HG02852 (cell line): ENCODE results near the gene LZIC.

ENCODE experiments used
- ATAC-seq: cut with Tn5 transposase; IDR thresholded peaks from one replicate; pipeline ENCODE4 v1.9.1; 2021; ENCODE audit warnings: mild to moderate bottlenecking, moderate library complexity; ENCODE audit not compliant: unreplicated experiment

Gene LZIC

DNA sequence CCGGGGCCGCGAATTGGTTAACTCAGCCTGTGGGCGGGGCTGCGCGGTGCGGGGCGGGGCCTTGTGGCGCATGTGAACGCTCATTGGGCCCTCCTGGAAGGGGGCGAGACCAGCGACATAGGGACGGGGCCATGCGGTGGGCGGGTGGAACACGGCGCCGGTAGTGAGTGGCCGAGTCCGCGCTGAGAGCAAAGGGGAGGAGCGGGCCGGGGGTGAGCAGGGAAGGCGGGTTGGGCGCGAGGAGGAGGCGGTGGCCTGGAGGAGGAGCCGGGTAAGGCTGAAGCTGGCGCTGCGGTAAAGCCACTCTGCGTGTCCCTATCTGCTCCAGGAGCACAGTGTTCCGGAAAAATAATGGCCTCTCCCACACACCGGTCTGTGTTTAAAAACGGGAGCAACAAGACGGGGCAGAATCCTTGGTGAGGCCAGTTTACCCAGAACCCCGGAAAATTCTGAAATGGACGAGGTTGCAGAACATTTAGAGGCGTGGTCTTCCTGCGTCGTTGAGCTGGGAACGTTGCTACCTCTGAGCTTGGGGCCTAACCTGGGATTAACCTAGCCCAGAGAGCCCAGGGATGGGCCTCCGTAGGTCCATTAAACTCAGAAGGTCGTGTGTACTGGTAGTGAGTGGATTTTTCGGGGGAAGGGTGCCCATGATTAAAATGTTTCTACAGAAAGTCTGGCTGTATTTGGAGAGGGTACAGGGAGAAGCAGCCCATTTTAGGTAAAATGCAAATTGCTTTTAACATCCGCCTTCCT, 32.6 kb downstream of the LZIC start:
- peak; percentile 94 for ATAC-seq

DNA sequence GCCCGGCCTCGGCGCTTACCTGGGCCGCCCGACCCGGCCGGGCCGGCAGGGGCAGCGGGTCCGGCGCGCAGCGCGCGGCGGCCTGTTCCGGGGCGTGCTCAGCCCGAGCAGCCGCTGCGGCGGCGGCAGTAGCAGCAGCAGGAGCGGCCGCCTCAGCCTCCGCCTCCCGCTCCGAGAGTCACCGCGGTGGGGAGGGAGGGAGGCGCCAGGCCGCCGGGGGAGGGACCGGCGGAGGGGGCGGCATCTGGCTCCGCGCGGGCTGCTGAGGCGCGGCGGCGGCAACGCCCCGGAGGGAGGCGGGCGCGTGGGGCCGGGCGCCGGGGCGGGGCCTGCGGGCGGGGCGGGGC, 33.1 kb downstream of the LZIC start, which contains the start of gene CTNNBIP1:
CTNNBIP1 (minus strand) TSS at position 194 of the 347 bp plus-strand sequence. CDS start 38,205 bp downstream, outside the sequence.
- ATAC-seq = peak; percentile 70

GRCh38 chr1:9909234-9910046, 33.8 kb downstream of the LZIC start:
- ATAC-seq = peak; percentile 8

- ATAC-seq = no peak
Measured at GRCh38 chr1:9908871-9909233, 34.3 kb downstream of the LZIC start.

DNA sequence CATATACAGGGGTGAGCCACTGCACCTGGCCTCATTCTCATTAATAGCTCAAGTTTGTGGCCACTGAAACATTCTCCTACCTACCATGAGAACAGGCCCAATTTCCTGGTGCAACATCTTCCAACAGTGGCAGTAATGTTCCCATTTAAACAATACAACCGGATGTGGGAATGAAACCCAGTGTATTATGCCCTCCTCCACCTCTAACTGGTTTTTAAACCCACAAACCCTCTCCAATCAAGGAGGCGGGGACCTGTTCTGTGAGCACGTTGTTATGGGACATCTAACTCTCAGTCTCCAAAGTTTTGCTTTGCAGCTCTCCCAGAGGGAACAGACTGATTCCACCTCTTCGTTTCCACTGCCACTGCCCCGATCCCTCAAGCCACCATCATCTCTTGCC, 35.8 kb downstream of the LZIC start:
- ATAC-seq = no peak

DNA sequence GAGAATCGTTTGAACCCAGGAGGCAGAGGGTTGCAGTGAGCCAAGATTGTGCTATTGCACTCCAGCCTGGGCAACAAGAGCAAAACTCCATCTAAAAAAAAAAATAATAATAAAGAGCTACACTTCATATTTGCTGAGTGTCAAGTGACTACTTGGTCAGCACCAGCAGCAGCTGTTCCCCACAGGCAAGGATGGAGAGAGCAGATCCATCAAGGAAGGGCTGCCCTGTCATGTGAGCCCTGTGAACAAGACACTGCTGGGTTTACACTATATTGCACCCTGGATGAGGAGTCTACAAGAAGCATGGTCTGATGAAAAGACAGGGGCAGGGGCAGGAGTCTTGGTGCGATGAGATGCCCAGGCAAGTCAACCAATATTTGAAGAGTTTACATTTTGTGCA, 36.7 kb downstream of the LZIC start:
- no peak for ATAC-seq

GRCh38 chr1:9905010-9905409, 38.2 kb downstream of the LZIC start:
- no peak for ATAC-seq

GRCh38 chr1:9904596-9904995, 38.6 kb downstream of the LZIC start:
- ATAC-seq = no peak

DNA sequence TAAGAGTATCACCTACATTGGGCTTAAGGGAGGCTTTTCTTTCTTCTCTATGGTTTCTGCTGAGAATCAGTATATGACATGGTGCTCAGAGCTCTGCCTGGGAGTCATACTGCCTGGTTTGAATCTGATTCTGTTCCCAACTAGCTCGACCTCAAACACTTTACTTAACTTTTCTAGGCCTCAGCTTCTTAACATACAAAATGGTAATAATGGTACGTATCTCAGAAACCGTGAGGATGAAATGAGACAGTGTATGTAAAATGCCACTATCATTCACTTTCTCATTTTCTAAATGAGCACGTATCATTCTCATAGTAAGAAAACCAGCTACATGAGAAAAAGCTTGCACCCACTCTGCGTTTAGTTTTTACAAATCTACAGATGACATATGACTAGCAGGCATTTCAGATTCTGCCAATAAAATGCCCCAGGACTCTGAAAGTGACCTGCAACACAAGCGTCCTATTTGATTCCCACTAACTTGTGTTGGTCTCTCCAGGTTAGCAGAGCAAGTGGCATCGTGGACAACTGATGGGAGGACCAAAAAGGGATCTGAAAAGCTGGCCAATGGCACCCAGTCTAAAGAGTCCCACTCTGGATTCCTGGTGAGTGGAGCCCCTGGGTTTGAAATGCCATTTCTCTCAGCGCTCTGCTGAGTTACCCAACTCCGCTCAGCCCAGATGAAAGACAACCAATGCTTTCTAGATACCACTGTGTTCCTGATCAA, 39.2 kb downstream of the LZIC start:
- ATAC-seq = no peak

DNA sequence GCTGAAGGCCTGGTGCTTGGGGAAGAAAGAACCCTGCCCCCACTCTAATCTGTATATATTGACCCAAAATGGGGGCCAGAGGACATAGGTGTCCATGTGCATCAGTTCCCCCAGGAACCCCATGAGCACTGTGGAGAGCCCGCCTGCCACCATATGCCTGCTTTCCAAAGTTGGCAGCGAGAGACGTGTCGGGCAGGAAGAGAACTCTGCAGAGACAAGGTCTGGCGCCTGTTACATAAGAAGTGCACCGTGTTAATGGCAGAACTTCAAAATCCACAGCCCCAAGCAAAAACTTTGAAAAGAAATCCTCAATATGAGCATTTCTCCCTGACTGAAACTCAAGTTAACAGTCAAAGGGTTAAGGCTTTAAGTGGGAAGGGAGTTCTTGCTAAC, 41.1 kb downstream of the LZIC start:
- ATAC-seq = no peak

DNA sequence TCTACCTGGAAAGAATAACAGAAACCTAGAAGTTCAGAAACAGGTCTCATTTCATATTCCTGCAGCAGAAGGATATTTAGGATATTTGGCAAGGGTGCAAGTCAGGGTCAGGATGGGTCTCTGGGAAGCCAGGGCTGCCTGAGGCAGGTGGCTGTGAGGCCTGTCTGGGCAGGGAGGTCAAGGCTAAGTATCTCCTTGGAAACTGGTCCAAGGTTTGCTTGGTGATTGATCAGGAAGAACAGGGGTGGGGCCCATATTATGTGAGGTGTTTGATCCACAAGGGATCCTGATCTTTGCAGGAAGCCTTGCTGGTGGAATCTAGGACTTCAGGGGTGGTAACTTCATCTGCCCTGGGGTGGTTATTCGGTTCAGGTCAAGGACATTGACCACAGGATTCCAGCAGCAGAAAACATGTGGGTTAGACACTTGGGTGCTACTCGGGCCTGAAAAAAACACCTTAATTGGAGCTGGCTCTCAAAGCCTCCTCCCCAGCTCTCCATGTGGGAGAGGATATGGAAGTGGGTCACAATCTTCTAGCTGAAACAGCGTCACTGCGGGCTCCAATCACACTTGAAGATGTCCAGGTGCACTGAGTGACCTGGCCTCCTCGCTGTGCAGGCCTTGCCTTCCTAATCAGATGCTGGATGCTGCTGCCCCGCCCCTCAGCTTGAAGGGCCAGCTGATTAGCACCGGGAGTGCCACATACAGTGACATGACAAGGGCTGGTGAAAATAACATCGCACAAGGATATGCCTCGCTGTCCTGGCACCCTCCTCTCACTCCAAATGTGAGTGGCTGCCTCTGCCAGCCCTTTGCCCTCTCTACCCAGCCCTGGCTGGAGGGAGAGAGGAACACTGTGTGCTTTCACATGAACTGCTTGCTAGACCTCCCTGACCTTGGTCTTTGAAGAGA, 41.8 kb downstream of the LZIC start:
- no peak for ATAC-seq

- no peak for ATAC-seq
Measured at GRCh38 chr1:9900142-9901043, 42.8 kb downstream of the LZIC start.

GRCh38 chr1:9894115-9894514, 49.1 kb downstream of the LZIC start:
- no peak for ATAC-seq

- ATAC-seq = no peak
Measured at GRCh38 chr1:9892563-9893528, 50.3 kb downstream of the LZIC start.

- ATAC-seq = no peak
Measured at GRCh38 chr1:9891207-9891606, 52.0 kb downstream of the LZIC start.

GRCh38 chr1:9890224-9890731, 52.9 kb downstream of the LZIC start:
- no peak for ATAC-seq

- ATAC-seq = no peak
Measured at GRCh38 chr1:9889411-9889810, 53.8 kb downstream of the LZIC start.

DNA sequence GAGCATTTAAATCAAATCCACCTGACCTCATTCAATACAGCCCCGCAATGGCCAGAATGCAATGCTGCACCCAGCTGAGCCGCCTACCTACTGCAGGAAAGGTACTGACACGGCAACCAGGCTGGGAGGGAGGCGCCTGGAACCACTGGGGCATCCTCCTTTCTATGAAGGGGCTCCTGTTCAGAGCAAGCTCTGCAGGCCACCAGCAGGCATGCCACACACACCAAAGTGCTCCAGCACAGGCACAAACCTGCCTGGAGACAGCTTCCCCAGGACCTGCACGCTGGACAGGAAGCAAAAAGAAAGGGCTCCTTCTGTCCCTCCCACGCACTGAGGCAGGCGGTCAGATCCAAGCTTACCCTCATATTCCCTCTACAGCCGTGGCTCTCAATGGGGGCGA, 54.3 kb downstream of the LZIC start:
- no peak for ATAC-seq
